CD1c-positive myeloid dendritic cell (primary cell): ENCODE data around the gene OGDH.
"Not testable (repeated sequence)": the region's sequence is repeated elsewhere in the genome, so short reads cannot be mapped to it uniquely, and the experiment has no call there.

Experiments
- DNase-seq: peaks from one replicate; pipeline ENCODE4 v3.0.0-alpha.2; 2016; ENCODE audit errors: extremely low spot score

OGDH gene

DNA sequence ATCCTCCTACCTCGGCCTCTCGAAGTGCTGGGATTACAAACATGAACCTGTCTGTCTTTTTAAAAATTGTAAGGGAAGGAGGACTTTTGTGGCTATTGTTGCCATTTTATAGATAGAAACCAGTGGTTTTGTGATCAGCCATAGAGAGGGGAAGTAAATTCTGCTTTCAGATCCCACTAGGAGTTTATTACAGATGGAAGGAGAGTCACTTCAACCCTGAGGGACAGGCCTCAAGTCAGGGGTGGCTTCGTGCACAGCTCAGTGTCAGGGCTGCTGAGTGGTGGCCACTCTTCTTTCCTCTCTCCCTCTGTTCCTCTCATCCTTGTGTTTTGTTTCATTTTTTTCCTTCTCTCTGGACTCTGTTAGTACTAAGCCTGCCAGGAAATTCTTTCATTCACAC lies 60.8 kb downstream of the OGDH start:
- peak; percentile 5 for DNase-seq

GRCh38 chr7:44671069-44671468 lies 64.6 kb downstream of the OGDH start:
- DNase-seq, result no peak

DNA sequence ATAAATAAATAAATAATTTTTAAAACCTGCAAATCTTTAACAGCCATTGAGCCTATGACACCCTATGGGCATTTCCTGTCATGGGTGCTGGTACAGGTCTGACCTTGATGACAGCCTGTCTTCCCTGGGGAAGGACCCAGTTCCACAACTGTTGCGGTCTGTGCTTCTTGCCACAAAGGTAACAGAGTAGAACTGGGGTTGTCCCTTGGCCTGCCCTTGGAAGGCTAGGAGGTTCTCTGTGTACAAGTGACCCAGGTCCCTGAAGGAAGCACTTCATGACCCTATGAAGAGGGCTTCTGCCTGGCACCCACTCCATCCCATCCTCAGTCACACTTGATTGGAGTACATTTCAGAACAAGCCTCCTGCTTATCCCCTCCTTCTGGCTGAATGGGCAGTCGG lies 66.9 kb downstream of the OGDH start:
- DNase-seq, result no peak

GRCh38 chr7:44673771-44674170 lies 67.3 kb downstream of the OGDH start:
- DNase-seq, result no peak

- no peak for DNase-seq
Observed at GRCh38 chr7:44674381-44674780, 68.0 kb downstream of the OGDH start.

- no peak for DNase-seq
Observed at GRCh38 chr7:44676776-44677175, 70.3 kb downstream of the OGDH start.

GRCh38 chr7:44678101-44678470 lies 71.7 kb downstream of the OGDH start:
- DNase-seq, result no peak

GRCh38 chr7:44678471-44679179 lies 72.2 kb downstream of the OGDH start:
- DNase-seq, result peak; percentile 11

DNA sequence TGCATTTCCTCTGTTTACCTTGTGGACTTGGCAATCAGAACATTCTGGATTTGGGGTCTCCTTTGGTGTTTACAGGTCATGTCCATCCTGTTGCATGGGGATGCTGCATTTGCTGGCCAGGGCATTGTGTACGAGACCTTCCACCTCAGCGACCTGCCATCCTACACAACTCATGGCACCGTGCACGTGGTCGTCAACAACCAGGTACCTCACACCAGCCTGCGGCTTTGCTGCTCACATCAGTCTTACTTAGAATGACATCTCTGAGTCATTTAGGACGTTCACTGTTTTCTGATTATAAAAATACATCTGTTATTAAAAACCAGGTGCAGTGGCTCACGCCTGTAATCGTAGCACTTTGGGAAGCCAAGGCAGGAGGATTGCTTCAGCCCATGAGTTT lies 75.2 kb downstream of the OGDH start:
- DNase-seq, result no peak

DNA sequence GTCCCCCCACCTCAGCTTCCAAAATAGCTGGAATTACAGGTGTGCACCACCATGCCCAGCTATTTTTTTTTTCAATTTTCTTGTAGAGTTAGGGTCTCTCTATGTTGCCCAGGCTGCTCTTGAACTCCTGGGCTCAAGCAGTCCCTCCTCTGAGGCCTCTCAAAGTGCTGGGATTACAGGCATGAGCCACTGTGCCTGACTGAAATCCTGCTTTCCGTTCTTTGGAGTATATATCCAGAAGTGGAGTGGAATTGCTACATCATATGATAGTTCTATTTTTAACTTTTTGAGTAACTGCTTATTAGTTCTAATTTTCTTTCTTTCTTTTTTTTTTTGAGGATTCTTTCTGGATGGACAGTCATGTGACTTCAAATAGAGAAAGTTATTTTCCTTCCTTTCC lies 79.3 kb downstream of the OGDH start:
- DNase-seq, result no peak

GRCh38 chr7:44689427-44689826 lies 83.0 kb downstream of the OGDH start:
- no peak for DNase-seq

GRCh38 chr7:44693641-44694313 lies 87.3 kb downstream of the OGDH start:
- DNase-seq, result no peak

- DNase-seq, result no peak
Observed at GRCh38 chr7:44694326-44694725, 87.9 kb downstream of the OGDH start.

GRCh38 chr7:44694766-44695165 lies 88.3 kb downstream of the OGDH start:
- no peak for DNase-seq

- no peak for DNase-seq
Observed at GRCh38 chr7:44695756-44696155, 89.3 kb downstream of the OGDH start.

- no peak for DNase-seq
Observed at GRCh38 chr7:44696728-44697127, 90.3 kb downstream of the OGDH start.

- DNase-seq, result no peak
Observed at GRCh38 chr7:44697136-44698045, 91.0 kb downstream of the OGDH start.

- no peak for DNase-seq
Observed at GRCh38 chr7:44698046-44698580, 91.7 kb downstream of the OGDH start.

DNA sequence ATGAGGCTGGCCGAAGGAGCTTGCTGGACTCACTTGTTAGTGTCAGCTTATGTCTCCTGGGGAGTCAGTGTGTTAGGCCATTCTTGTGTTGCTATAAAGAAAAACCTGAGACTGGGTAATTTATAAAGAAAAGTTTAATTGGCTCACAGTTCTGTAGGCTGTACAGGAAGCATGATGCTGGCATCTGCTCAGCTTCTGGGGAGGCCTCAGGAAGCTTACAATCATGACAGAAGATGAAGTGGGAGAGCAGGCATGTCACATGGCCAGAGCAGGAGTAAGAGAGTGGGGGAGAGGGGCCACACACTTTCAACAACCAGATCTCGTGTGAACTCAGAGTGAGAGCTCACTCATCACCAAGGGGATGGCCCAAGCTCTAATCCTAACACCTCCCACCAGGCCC lies 93.2 kb downstream of the OGDH start:
- DNase-seq, result not testable (repeated sequence)

GRCh38 chr7:44700322-44700721 lies 93.9 kb downstream of the OGDH start:
- no peak for DNase-seq

- DNase-seq, result not testable (repeated sequence)
Observed at GRCh38 chr7:44703391-44703790, 97.0 kb downstream of the OGDH start.

GRCh38 chr7:44703921-44704320 lies 97.5 kb downstream of the OGDH start:
- no peak for DNase-seq
